Endothelial cell of umbilical vein (primary cell): Measurements from ENCODE around the gene ZNFX1.

Experiments used
- FOS ChIP-seq: IDR thresholded peaks from 2 replicates; pipeline ENCODE4 v1.6.1; 2011; ENCODE audit warnings: mild to moderate bottlenecking, low read length, moderate library complexity, borderline replicate concordance; ENCODE audit not compliant: insufficient read depth
- JUN ChIP-seq: IDR thresholded peaks from 2 replicates; pipeline ENCODE4 v1.6.1; 2011; ENCODE audit warnings: borderline replicate concordance, low read depth; ENCODE audit not compliant: insufficient read length, insufficient read depth
- MYC ChIP-seq: IDR thresholded peaks from one replicate; pipeline ENCODE4 v1.6.1; 2011; ENCODE audit warnings: mild to moderate bottlenecking, low read depth, low read length
- POLR2A ChIP-seq: IDR thresholded peaks from 2 replicates; pipeline ENCODE4 v1.6.1; 2012; ENCODE audit warnings: low read depth, mild to moderate bottlenecking, control low read depth, low read length
- POLR2AphosphoS5 ChIP-seq: IDR thresholded peaks from 2 replicates; pipeline ENCODE4 v1.6.1; 2012; ENCODE audit warnings: low read depth, mild to moderate bottlenecking, control low read depth, low read length, moderate library complexity; ENCODE audit not compliant: insufficient read depth
- TF ChIP-seq, protein P1 (sequence below), 2 donors: IDR thresholded peaks; 1 replicate in 1 of 2; 2 replicates in 1 of 2; pipeline ENCODE4 v1.5.1; 2011; ENCODE audit warnings: low read length in 2 of 2, mild to moderate bottlenecking in 2 of 2, moderate library complexity in 2 of 2, control low read depth in 1 of 2, inconsistent platforms in 1 of 2, low read depth in 1 of 2; ENCODE audit not compliant: insufficient read depth in 1 of 2; ENCODE audit errors: extremely low read depth in 1 of 2

DNA sequence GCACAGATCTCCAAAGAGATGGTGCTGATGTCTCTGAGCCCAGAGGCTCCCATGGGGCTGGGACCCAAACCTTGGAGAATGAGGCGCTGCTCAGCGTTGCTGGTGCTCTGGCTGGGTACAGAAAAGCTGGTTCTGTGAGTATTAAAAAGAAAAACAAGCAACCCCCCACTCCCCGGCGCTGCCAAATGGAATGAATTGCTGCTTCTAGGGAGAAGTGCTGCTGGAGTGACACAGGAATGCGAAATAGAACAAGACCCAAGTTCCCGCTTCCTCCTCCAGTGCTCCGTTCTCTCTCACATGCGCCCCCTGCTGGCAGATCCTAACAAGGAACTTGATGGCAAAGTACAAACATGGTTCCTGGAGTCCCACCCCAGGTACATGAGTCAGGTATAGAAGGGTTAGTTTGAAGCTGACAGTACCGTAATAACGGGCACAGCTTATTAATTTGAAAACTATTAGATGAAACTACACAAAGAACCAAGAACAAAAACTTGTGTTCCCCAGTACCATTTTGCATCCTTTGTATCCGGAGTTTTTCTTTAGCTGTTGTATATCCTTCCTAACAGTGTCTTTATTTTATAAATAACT lies 60.8 kb downstream of the ZNFX1 start:
- TF ChIP-seq, protein P1, sequence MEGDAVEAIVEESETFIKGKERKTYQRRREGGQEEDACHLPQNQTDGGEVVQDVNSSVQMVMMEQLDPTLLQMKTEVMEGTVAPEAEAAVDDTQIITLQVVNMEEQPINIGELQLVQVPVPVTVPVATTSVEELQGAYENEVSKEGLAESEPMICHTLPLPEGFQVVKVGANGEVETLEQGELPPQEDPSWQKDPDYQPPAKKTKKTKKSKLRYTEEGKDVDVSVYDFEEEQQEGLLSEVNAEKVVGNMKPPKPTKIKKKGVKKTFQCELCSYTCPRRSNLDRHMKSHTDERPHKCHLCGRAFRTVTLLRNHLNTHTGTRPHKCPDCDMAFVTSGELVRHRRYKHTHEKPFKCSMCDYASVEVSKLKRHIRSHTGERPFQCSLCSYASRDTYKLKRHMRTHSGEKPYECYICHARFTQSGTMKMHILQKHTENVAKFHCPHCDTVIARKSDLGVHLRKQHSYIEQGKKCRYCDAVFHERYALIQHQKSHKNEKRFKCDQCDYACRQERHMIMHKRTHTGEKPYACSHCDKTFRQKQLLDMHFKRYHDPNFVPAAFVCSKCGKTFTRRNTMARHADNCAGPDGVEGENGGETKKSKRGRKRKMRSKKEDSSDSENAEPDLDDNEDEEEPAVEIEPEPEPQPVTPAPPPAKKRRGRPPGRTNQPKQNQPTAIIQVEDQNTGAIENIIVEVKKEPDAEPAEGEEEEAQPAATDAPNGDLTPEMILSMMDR (IDR thresholded peaks at IDR 0.05; ENCODE audit: extremely low read depth in 1 of 2, insufficient read depth in 1 of 2, low read depth in 1 of 2, low read length in 2 of 2), result peak; percentile 88
- TF ChIP-seq POLR2AphosphoS5 (no peak), JUN (no peak), POLR2A (no peak), FOS (no peak), MYC (no peak)
